Neural cell (in vitro differentiated cells): ENCODE results near the gene PKNOX2. TPM values are rescaled to one million over a fixed set of nuclear protein-coding genes. Genes with fewer than 3 reads are reported as not detected.

ENCODE experiments used
- H2AFZ ChIP-seq: fragments of 200-600, 300-800 bp; sonication (generic), shearing (Covaris generic); 2 replicates; pipeline ENCODE4 v1.6.0; 2014; ENCODE audit warnings: low read depth, mild to moderate bottlenecking, antibody characterized with exemption, low read length, moderate library complexity
- H3F3A ChIP-seq: fragments of 200-600 bp; shearing (Covaris generic); 2 replicates; pipeline ENCODE4 v1.6.1; 2016; ENCODE audit warnings: mild to moderate bottlenecking, moderate library complexity, mixed read lengths, antibody characterized with exemption, low read length; ENCODE audit not compliant: insufficient read depth, poor library complexity, severe bottlenecking
- H3K27ac ChIP-seq: fragments of 200-600, 300-800 bp; sonication (generic), shearing (Covaris generic); 2 replicates; pipeline ENCODE4 v1.5.1; 2014; ENCODE audit warnings: mild to moderate bottlenecking, low read length, moderate library complexity
- H3K27me3 ChIP-seq: fragments of 300-800, 200-600 bp; sonication (generic), shearing (Covaris generic); 2 replicates; pipeline ENCODE4 v1.6.0; 2014; ENCODE audit warnings: mild to moderate bottlenecking, low read depth, low read length, moderate library complexity; ENCODE audit not compliant: insufficient read depth
- H3K36me3 ChIP-seq: fragments of 300-800, 200-600 bp; sonication (generic), shearing (Covaris generic); 2 replicates; pipeline ENCODE4 v1.5.1; 2014; ENCODE audit warnings: mild to moderate bottlenecking, antibody characterized with exemption, low read length, moderate library complexity; ENCODE audit not compliant: insufficient read depth
- H3K4me2 ChIP-seq: fragments of 300-800, 200-600 bp; sonication (generic), shearing (Covaris generic); 2 replicates; pipeline ENCODE4 v1.6.0; 2014; ENCODE audit warnings: mild to moderate bottlenecking, low read length
- H3K4me3 ChIP-seq: fragments of 300-800, 200-600 bp; sonication (generic), shearing (Covaris generic); 2 replicates; pipeline ENCODE4 v1.5.1; 2014; ENCODE audit warnings: mild to moderate bottlenecking, low read length, moderate library complexity
- H3K79me2 ChIP-seq: fragments of 200-600 bp; shearing (Covaris generic); replicated peaks from 2 replicates; pipeline ENCODE4 v1.6.0; 2014; ENCODE audit warnings: mild to moderate bottlenecking, low read length, moderate library complexity; ENCODE audit not compliant: insufficient read depth
- H3K9ac ChIP-seq: fragments of 300-800, 200-600 bp; sonication (generic), shearing (Covaris generic); 2 replicates; pipeline ENCODE4 v1.6.1; 2016; ENCODE audit warnings: mild to moderate bottlenecking, low read length, mixed read lengths
- H3K9me2 ChIP-seq: fragments of 200-600 bp; shearing (Covaris generic); 2 replicates; pipeline ENCODE4 v1.6.1; 2016; ENCODE audit warnings: mild to moderate bottlenecking, low read length, mixed read lengths; ENCODE audit not compliant: insufficient read depth
- H3K9me3 ChIP-seq: fragments of 200-600, 300-800 bp; sonication (generic), shearing (Covaris generic); 2 replicates; pipeline ENCODE4 v1.6.1; 2016; ENCODE audit warnings: mild to moderate bottlenecking, mixed run types, low read length, moderate library complexity, mixed read lengths
- H4K20me1 ChIP-seq: fragments of 200-600 bp; shearing (Covaris generic); 2 replicates; pipeline ENCODE4 v1.6.1; 2016; ENCODE audit warnings: mild to moderate bottlenecking, mixed run types; ENCODE audit not compliant: insufficient read depth
- EP300 ChIP-seq: fragments of 450-650 bp; conservative IDR thresholded peaks from 2 replicates; pipeline ENCODE4 v1.6.1; 2014; ENCODE audit warnings: antibody characterized with exemption, mild to moderate bottlenecking, moderate library complexity; ENCODE audit not compliant: poor library complexity, severe bottlenecking
- EZH2 ChIP-seq: fragments of 200-600, 300-800 bp; shearing (Covaris generic), sonication (generic); IDR thresholded peaks from 2 replicates; pipeline ENCODE4 v1.6.1; 2014; ENCODE audit warnings: antibody characterized with exemption, low read length, borderline replicate concordance, mild to moderate bottlenecking; ENCODE audit not compliant: insufficient read depth, poor library complexity, severe bottlenecking
- MXI1 ChIP-seq: fragments of 450-650 bp; conservative IDR thresholded peaks from 2 replicates; pipeline ENCODE4 v1.6.1; 2014; ENCODE audit warnings: antibody characterized with exemption, mild to moderate bottlenecking; ENCODE audit not compliant: poor library complexity, severe bottlenecking
- POLR2AphosphoS5 ChIP-seq: IDR thresholded peaks from 2 replicates; pipeline ENCODE4 v1.6.1; 2012
- RAD21 ChIP-seq: fragments of 450-650 bp; conservative IDR thresholded peaks from 2 replicates; pipeline ENCODE4 v1.6.1; 2014; ENCODE audit warnings: antibody characterized with exemption, mild to moderate bottlenecking, moderate library complexity
- SMC3 ChIP-seq: fragments of 450-650 bp; conservative IDR thresholded peaks from 2 replicates; pipeline ENCODE4 v1.6.1; 2014; ENCODE audit warnings: antibody characterized with exemption, mild to moderate bottlenecking, moderate library complexity; ENCODE audit not compliant: poor library complexity
- TAF1 ChIP-seq: IDR thresholded peaks from 2 replicates; pipeline ENCODE4 v1.6.1; 2012; ENCODE audit warnings: low read depth
- polyA plus RNA-seq: library from polyadenylated mRNA; depleted of rRNA; stranded (reverse); fragments of >200 nt; gene quantifications from 2 replicates; pipeline ENCODE4 v1.2.3, GENCODE V29; 2014
- TF ChIP-seq, protein P1 (sequence below): IDR thresholded peaks from 2 replicates; pipeline ENCODE4 v1.6.1; 2012; ENCODE audit warnings: borderline replicate concordance
- TF ChIP-seq, protein P2 (sequence below): fragments of 450-650 bp; IDR thresholded peaks from 2 replicates; pipeline ENCODE4 v1.5.1; 2014; ENCODE audit warnings: antibody characterized with exemption, mild to moderate bottlenecking, moderate library complexity; ENCODE audit not compliant: poor library complexity, severe bottlenecking

The PKNOX2 gene
- polyA plus RNA-seq, 1 donor from 2014 or later: 0.99 TPM

DNA sequence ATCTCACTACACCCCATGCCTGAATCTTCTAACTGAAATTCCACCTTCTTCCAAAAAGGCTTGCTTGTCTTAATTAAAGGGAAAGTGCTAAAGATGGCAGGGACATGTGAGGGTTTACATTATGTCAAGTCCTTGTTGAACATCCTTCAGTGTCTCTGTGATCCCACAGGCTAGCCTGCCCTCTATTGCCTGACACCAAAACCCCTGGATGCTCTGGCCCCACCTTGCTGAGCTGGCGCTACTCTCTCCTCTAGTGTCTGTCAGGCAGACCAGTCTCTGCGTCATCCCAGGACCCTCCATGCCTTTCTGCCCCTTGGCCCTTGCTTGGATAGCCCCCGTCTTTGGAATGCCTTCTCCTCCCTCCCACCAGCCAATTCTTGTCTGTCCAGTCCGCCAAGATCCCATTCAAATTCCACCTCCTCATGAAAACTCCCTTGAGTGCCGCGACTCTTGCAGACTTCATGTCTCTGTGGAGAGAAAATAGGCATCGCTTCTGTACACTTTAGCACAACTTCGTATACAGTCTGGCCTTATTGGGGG, 69.3 kb downstream of the PKNOX2 start:
- H2AFZ ChIP-seq: no peak overlapping the region
- H3F3A ChIP-seq: no peaks in the 10 kb centered on the region
- H3K79me2 ChIP-seq: no peaks in the 10 kb centered on the region
- no peak overlapping the region for H3K9ac ChIP-seq
- H3K4me2 ChIP-seq: no peak overlapping the region
- H4K20me1 ChIP-seq: no peaks in the 10 kb centered on the region
- no peak overlapping the region for H3K4me3 ChIP-seq
- H3K27ac ChIP-seq: no peak overlapping the region
- no peaks in the 10 kb centered on the region for H3K9me3 ChIP-seq
- no peak for TF ChIP-seq EP300
- H3K36me3 ChIP-seq: no peaks in the 10 kb centered on the region
- no peaks in the 10 kb centered on the region for H3K9me2 ChIP-seq
- H3K27me3 ChIP-seq: no peaks in the 10 kb centered on the region

DNA sequence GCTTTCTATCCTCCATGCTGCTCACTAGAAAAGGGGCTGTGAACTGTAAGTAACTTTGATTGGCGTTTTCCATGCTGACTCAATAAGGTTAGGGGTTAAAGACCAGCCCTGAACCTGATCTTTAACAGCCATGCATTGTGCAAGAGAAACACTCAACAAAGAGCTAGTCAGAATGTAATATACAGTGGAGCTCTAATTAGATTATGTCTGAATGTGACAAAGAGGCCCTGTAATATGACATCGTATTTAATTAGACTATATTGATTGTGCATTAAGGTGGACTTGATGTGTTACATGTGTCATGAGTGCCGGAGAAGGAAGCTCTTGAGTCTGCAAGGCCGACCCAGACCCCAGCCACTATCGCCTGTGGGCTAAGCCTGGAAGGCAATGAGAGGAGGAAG, 70.5 kb downstream of the PKNOX2 start:
- H2AFZ ChIP-seq: no peak overlapping the region
- no peaks in the 10 kb centered on the region for H4K20me1 ChIP-seq
- H3K4me3 ChIP-seq: no peak overlapping the region
- no peaks in the 10 kb centered on the region for H3K9me3 ChIP-seq
- no peak overlapping the region for H3K9ac ChIP-seq
- no peaks in the 10 kb centered on the region for H3K27me3 ChIP-seq
- no peak overlapping the region for H3K4me2 ChIP-seq
- TF ChIP-seq RAD21 (no peak), SMC3 (no peak), TAF1 (no peak), EZH2 (no peak), EP300 (no peak), MXI1 (no peak), POLR2AphosphoS5 (no peak)
- TF ChIP-seq, protein P1, sequence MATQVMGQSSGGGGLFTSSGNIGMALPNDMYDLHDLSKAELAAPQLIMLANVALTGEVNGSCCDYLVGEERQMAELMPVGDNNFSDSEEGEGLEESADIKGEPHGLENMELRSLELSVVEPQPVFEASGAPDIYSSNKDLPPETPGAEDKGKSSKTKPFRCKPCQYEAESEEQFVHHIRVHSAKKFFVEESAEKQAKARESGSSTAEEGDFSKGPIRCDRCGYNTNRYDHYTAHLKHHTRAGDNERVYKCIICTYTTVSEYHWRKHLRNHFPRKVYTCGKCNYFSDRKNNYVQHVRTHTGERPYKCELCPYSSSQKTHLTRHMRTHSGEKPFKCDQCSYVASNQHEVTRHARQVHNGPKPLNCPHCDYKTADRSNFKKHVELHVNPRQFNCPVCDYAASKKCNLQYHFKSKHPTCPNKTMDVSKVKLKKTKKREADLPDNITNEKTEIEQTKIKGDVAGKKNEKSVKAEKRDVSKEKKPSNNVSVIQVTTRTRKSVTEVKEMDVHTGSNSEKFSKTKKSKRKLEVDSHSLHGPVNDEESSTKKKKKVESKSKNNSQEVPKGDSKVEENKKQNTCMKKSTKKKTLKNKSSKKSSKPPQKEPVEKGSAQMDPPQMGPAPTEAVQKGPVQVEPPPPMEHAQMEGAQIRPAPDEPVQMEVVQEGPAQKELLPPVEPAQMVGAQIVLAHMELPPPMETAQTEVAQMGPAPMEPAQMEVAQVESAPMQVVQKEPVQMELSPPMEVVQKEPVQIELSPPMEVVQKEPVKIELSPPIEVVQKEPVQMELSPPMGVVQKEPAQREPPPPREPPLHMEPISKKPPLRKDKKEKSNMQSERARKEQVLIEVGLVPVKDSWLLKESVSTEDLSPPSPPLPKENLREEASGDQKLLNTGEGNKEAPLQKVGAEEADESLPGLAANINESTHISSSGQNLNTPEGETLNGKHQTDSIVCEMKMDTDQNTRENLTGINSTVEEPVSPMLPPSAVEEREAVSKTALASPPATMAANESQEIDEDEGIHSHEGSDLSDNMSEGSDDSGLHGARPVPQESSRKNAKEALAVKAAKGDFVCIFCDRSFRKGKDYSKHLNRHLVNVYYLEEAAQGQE: no peak
- TF ChIP-seq, protein P2, sequence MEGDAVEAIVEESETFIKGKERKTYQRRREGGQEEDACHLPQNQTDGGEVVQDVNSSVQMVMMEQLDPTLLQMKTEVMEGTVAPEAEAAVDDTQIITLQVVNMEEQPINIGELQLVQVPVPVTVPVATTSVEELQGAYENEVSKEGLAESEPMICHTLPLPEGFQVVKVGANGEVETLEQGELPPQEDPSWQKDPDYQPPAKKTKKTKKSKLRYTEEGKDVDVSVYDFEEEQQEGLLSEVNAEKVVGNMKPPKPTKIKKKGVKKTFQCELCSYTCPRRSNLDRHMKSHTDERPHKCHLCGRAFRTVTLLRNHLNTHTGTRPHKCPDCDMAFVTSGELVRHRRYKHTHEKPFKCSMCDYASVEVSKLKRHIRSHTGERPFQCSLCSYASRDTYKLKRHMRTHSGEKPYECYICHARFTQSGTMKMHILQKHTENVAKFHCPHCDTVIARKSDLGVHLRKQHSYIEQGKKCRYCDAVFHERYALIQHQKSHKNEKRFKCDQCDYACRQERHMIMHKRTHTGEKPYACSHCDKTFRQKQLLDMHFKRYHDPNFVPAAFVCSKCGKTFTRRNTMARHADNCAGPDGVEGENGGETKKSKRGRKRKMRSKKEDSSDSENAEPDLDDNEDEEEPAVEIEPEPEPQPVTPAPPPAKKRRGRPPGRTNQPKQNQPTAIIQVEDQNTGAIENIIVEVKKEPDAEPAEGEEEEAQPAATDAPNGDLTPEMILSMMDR: no peak
- H3K36me3 ChIP-seq: no peaks in the 10 kb centered on the region
- H3K9me2 ChIP-seq: no peaks in the 10 kb centered on the region
- H3K27ac ChIP-seq: peak overlapping the region; percentile 25
- H3K79me2 ChIP-seq: no peaks in the 10 kb centered on the region
- no peaks in the 10 kb centered on the region for H3F3A ChIP-seq
